HCT116 (cell line): ENCODE measurements around the gene TMEM209.
"Not testable (repeated sequence)": the region's sequence is repeated elsewhere in the genome, so short reads cannot be mapped to it uniquely, and the experiment has no call there.

Source experiments
- CEBPB ChIP-seq: IDR thresholded peaks from 2 replicates; pipeline ENCODE4 v1.6.1; 2012; ENCODE audit warnings: low read depth
- ELF1 ChIP-seq: IDR thresholded peaks from 2 replicates; pipeline ENCODE4 v1.6.1; 2012; ENCODE audit warnings: low read depth, borderline replicate concordance
- EZH2 ChIP-seq: fragments of 200-600 bp; sonication (generic); IDR thresholded peaks from 2 replicates; pipeline ENCODE4 v1.6.1; 2017; ENCODE audit warnings: antibody characterized with exemption, mixed run types
- EZH2phosphoT487 ChIP-seq: fragments of 200-600 bp; IDR thresholded peaks from 2 replicates; pipeline ENCODE4 v1.6.1; 2018; ENCODE audit warnings: antibody characterized with exemption, borderline replicate concordance
- JUND ChIP-seq: IDR thresholded peaks from 2 replicates; pipeline ENCODE4 v1.6.1; 2012
- POLR2A ChIP-seq: IDR thresholded peaks from 2 replicates; pipeline ENCODE4 v1.7.0; 2011; ENCODE audit warnings: borderline replicate concordance; ENCODE audit not compliant: insufficient read depth, insufficient read length; ENCODE audit errors: extremely low read depth
- POLR2AphosphoS5 ChIP-seq: IDR thresholded peaks from 2 replicates; pipeline ENCODE4 v1.6.1; 2011; ENCODE audit warnings: mild to moderate bottlenecking, low read depth, low read length, moderate library complexity
- SP1 ChIP-seq: IDR thresholded peaks from 2 replicates; pipeline ENCODE4 v1.6.1; 2012; ENCODE audit warnings: low read depth
- SRF ChIP-seq: IDR thresholded peaks from 2 replicates; pipeline ENCODE4 v1.6.1; 2012; ENCODE audit warnings: low read depth
- TF ChIP-seq, protein P1 (sequence below), 3 experiments: fragments of 200-600 bp in 1 of 3; sonication (generic) in 1 of 3; IDR thresholded peaks in 2 of 3; conservative IDR thresholded peaks in 1 of 3; 2 replicates each; pipeline ENCODE4 v1.5.1; 2012 to 2017; ENCODE audit warnings: low read depth in 2 of 3, low read length in 2 of 3, antibody characterized with exemption in 1 of 3, borderline replicate concordance in 1 of 3, control low read depth in 1 of 3, mild to moderate bottlenecking in 1 of 3, mixed read lengths in 1 of 3, mixed run types in 1 of 3, moderate library complexity in 1 of 3; ENCODE audit not compliant: insufficient read depth in 1 of 3
- TF ChIP-seq, protein P2 (sequence below): IDR thresholded peaks from 2 replicates; pipeline ENCODE4 v1.6.1; 2012; ENCODE audit warnings: low read depth
- TF ChIP-seq, protein P3 (sequence below): IDR thresholded peaks from 2 replicates; pipeline ENCODE4 v1.6.1; 2011; ENCODE audit warnings: mild to moderate bottlenecking, low read length, moderate library complexity; ENCODE audit not compliant: insufficient replicate concordance; ENCODE audit errors: extremely low read depth

DNA sequence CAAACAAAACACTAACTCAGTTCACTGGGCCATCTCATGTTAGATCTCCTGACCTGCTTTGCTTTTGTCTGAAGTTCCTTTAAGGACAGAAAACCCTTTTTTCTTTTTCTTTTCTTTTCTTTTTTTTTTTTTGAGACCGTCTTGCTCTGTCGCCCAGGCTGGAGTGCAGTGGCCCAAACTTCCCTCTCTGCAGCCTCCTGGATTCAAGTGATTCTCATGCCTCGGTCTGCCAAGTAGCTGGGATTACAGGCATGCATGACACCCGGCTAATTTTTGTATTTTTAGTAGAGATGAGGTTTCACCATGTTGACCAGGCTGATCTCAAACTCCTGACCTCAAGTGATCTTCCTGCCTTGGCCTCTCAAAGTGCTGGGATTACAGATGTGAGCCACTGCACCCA, 31.2 kb upstream of the TMEM209 start:
- TF ChIP-seq CEBPB, ELF1, EZH2phosphoT487, EZH2, POLR2A, SRF, POLR2AphosphoS5, JUND, SP1: not testable (repeated sequence)
- TF ChIP-seq, protein P1, sequence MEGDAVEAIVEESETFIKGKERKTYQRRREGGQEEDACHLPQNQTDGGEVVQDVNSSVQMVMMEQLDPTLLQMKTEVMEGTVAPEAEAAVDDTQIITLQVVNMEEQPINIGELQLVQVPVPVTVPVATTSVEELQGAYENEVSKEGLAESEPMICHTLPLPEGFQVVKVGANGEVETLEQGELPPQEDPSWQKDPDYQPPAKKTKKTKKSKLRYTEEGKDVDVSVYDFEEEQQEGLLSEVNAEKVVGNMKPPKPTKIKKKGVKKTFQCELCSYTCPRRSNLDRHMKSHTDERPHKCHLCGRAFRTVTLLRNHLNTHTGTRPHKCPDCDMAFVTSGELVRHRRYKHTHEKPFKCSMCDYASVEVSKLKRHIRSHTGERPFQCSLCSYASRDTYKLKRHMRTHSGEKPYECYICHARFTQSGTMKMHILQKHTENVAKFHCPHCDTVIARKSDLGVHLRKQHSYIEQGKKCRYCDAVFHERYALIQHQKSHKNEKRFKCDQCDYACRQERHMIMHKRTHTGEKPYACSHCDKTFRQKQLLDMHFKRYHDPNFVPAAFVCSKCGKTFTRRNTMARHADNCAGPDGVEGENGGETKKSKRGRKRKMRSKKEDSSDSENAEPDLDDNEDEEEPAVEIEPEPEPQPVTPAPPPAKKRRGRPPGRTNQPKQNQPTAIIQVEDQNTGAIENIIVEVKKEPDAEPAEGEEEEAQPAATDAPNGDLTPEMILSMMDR (IDR thresholded peaks at IDR 0.05 in 2 of 3, conservative IDR thresholded peaks at IDR 0.05 in 1 of 3; ENCODE audit: borderline replicate concordance in 1 of 3, insufficient read depth in 1 of 3, low read depth in 2 of 3, low read length in 2 of 3) = not testable (repeated sequence)
- TF ChIP-seq, protein P2, sequence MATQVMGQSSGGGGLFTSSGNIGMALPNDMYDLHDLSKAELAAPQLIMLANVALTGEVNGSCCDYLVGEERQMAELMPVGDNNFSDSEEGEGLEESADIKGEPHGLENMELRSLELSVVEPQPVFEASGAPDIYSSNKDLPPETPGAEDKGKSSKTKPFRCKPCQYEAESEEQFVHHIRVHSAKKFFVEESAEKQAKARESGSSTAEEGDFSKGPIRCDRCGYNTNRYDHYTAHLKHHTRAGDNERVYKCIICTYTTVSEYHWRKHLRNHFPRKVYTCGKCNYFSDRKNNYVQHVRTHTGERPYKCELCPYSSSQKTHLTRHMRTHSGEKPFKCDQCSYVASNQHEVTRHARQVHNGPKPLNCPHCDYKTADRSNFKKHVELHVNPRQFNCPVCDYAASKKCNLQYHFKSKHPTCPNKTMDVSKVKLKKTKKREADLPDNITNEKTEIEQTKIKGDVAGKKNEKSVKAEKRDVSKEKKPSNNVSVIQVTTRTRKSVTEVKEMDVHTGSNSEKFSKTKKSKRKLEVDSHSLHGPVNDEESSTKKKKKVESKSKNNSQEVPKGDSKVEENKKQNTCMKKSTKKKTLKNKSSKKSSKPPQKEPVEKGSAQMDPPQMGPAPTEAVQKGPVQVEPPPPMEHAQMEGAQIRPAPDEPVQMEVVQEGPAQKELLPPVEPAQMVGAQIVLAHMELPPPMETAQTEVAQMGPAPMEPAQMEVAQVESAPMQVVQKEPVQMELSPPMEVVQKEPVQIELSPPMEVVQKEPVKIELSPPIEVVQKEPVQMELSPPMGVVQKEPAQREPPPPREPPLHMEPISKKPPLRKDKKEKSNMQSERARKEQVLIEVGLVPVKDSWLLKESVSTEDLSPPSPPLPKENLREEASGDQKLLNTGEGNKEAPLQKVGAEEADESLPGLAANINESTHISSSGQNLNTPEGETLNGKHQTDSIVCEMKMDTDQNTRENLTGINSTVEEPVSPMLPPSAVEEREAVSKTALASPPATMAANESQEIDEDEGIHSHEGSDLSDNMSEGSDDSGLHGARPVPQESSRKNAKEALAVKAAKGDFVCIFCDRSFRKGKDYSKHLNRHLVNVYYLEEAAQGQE = not testable (repeated sequence)
- TF ChIP-seq, protein P3, sequence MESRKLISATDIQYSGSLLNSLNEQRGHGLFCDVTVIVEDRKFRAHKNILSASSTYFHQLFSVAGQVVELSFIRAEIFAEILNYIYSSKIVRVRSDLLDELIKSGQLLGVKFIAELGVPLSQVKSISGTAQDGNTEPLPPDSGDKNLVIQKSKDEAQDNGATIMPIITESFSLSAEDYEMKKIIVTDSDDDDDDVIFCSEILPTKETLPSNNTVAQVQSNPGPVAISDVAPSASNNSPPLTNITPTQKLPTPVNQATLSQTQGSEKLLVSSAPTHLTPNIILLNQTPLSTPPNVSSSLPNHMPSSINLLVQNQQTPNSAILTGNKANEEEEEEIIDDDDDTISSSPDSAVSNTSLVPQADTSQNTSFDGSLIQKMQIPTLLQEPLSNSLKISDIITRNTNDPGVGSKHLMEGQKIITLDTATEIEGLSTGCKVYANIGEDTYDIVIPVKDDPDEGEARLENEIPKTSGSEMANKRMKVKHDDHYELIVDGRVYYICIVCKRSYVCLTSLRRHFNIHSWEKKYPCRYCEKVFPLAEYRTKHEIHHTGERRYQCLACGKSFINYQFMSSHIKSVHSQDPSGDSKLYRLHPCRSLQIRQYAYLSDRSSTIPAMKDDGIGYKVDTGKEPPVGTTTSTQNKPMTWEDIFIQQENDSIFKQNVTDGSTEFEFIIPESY = not testable (repeated sequence)
